Measurements from ENCODE around the gene CATSPER4. TPM values are rescaled to one million over a fixed set of nuclear protein-coding genes. Genes with fewer than 3 reads are reported as not detected.

Gene CATSPER4
- total and polyA plus RNA-seq, 11 donors = not detected

GRCh38 chr1:26237230-26237966 lies 47.0 kb downstream of the CATSPER4 start:
- intact Hi-C loops (cut with DNase I) = loop anchor here in 5 of 10 donors (10.0 kb wide), 2 partner anchors 133 to 203 kb away; no protein-coding TSS in a partner anchor
- ATAC-seq (no peak), DNase-seq (no peak)
- H3K36me3 ChIP-seq = peaks cover 0 to 18% (median 0%) of the 10 kb centered on the region in 9 donors
- WGBS, 4 donors = 50 to 66% (median 60%) methylated on average over 6 of the region's 6 CpGs
- no peaks in the 10 kb centered on the region for H3K9me3 ChIP-seq
- TF ChIP-seq POLR2A (IDR thresholded peaks at IDR 0.05) = no peak
- no peak for TF ChIP-seq CTCF (IDR thresholded peaks at IDR 0.05)
- H3K4me3 ChIP-seq = no peak overlapping the region
- H3K27ac ChIP-seq = peak overlapping the region in 10 of 12 donors; percentile 15 to 68 (median 42)
- no peaks in the 10 kb centered on the region for H3K27me3 ChIP-seq
- H3K4me1 ChIP-seq = peaks cover 0 to 37% (median 13%) of the 10 kb centered on the region in 12 donors

- H3K9me3 ChIP-seq = no peaks in the 10 kb centered on the region
- intact Hi-C loops (cut with DNase I) = loop anchor here in 5 of 10 donors (10.0 kb wide), 2 partner anchors 135 to 205 kb away; no protein-coding TSS in a partner anchor
- peak overlapping the region in 2 of 12 donors; percentile 6 to 36 for H3K27ac ChIP-seq
- TF ChIP-seq POLR2A (IDR thresholded peaks at IDR 0.05) (no peak), CTCF (IDR thresholded peaks at IDR 0.05) (no peak)
- no peak for ATAC-seq
- no peak overlapping the region for H3K4me3 ChIP-seq
- H3K27me3 ChIP-seq = no peaks in the 10 kb centered on the region
- H3K4me1 ChIP-seq = peaks cover 0 to 30% (median 10%) of the 10 kb centered on the region in 12 donors
- DNase-seq = no peak
- H3K36me3 ChIP-seq = peaks cover 0 to 32% (median 10%) of the 10 kb centered on the region in 9 donors
- WGBS, 4 donors = 60 to 69% (median 66%) methylated on average over 4 of the region's 4 CpGs
These were observed 49.5 kb downstream of the CATSPER4 start for GRCh38 chr1:26239936-26240335.

Other genes starting within 250 kb of the CATSPER4 start
- 10 to 100 TPM in 4 of 9 donors, 1 to 10 TPM in 5; 5.8 to 18.6 (median 9.7) TPM for gene PAFAH2, start 192.5 kb upstream of the CATSPER4 start, total RNA-seq
- gene PAFAH2, start 192.5 kb upstream of the CATSPER4 start, polyA plus RNA-seq = 1 to 10 TPM; 5.9 to 7.6 TPM
- 10 to 100 TPM in 2 of 9 donors, 1 to 10 TPM in 7; 1.8 to 17.5 (median 4.1) TPM for gene EXTL1, start 168.8 kb upstream of the CATSPER4 start, total RNA-seq
- gene EXTL1, start 168.8 kb upstream of the CATSPER4 start, polyA plus RNA-seq = 1 to 10 TPM; 1.2 to 5.7 TPM
- gene SLC30A2, start 144.5 kb upstream of the CATSPER4 start, total RNA-seq = 10 to 100 TPM in 4 of 9 donors, 1 to 10 TPM in 5; 2.9 to 18.0 (median 6.5) TPM
- 1 to 10 TPM; 3.4 to 3.7 TPM for gene SLC30A2, start 144.5 kb upstream of the CATSPER4 start, polyA plus RNA-seq
- gene TRIM63, start 123.0 kb upstream of the CATSPER4 start, total RNA-seq = 100 to 1,000 TPM; 136 to 598 (median 196) TPM
- gene TRIM63, start 123.0 kb upstream of the CATSPER4 start, polyA plus RNA-seq = 100 to 1,000 TPM; 277 to 444 TPM
- 1 to 10 TPM; 3.9 to 9.3 (median 6.0) TPM for gene PDIK1L, start 78.8 kb upstream of the CATSPER4 start, total RNA-seq
- 1 to 10 TPM; 2.1 to 2.7 TPM for gene PDIK1L, start 78.8 kb upstream of the CATSPER4 start, polyA plus RNA-seq
- gene FAM110D, start 31.5 kb upstream of the CATSPER4 start, total RNA-seq = 1 to 10 TPM; 2.5 to 6.5 (median 3.2) TPM
- gene FAM110D, start 31.5 kb upstream of the CATSPER4 start, polyA plus RNA-seq = 1 to 10 TPM; 2.2 to 3.7 TPM
- not detected for gene C1orf232, start 21.6 kb upstream of the CATSPER4 start, total RNA-seq
- gene C1orf232, start 21.6 kb upstream of the CATSPER4 start, polyA plus RNA-seq = not detected
- gene ZNF593, start 20.7 kb upstream of the CATSPER4 start, total RNA-seq = 10 to 100 TPM; 13.7 to 36.8 (median 21.0) TPM
- gene ZNF593, start 20.7 kb upstream of the CATSPER4 start, polyA plus RNA-seq = 100 to 1,000 TPM in 1 of 2 donors, 10 to 100 TPM in 1; 43.1 to 147 TPM
- gene ZNF593OS, start 18.8 kb upstream of the CATSPER4 start, total RNA-seq = not detected
- gene ZNF593OS, start 18.8 kb upstream of the CATSPER4 start, polyA plus RNA-seq = not detected
- 1 to 10 TPM in 7 of 9 donors, under 1 TPM in 1, not detected in 1; 0.60 to 3.4 (median 1.4) TPM for gene CNKSR1, start 13.1 kb upstream of the CATSPER4 start, total RNA-seq
- 1 to 10 TPM in 1 of 2 donors, under 1 TPM in 1; 0.80 to 1.6 TPM for gene CNKSR1, start 13.1 kb upstream of the CATSPER4 start, polyA plus RNA-seq
- gene CEP85, start 43.6 kb downstream of the CATSPER4 start, total RNA-seq = 100 to 1,000 TPM in 2 of 9 donors, 10 to 100 TPM in 7; 28.6 to 180 (median 48.7) TPM
- 10 to 100 TPM; 13.4 to 22.7 TPM for gene CEP85, start 43.6 kb downstream of the CATSPER4 start, polyA plus RNA-seq
- gene SH3BGRL3, start 89.5 kb downstream of the CATSPER4 start, total RNA-seq = 100 to 1,000 TPM in 1 of 9 donors, 10 to 100 TPM in 8; 22.4 to 234 (median 40.0) TPM
- 100 to 1,000 TPM in 1 of 2 donors, 10 to 100 TPM in 1; 43.8 to 119 TPM for gene SH3BGRL3, start 89.5 kb downstream of the CATSPER4 start, polyA plus RNA-seq
- 10 to 100 TPM in 3 of 9 donors, 1 to 10 TPM in 6; 3.7 to 17.2 (median 7.6) TPM for gene UBXN11, start 116.0 kb downstream of the CATSPER4 start, total RNA-seq
- 10 to 100 TPM in 1 of 2 donors, 1 to 10 TPM in 1; 9.0 to 12.2 TPM for gene UBXN11, start 116.0 kb downstream of the CATSPER4 start, polyA plus RNA-seq
- 10 to 100 TPM in 2 of 9 donors, 1 to 10 TPM in 6, not detected in 1; 1.6 to 89.9 (median 4.4) TPM for gene CD52, start 127.4 kb downstream of the CATSPER4 start, total RNA-seq
- gene CD52, start 127.4 kb downstream of the CATSPER4 start, polyA plus RNA-seq = 10 to 100 TPM in 1 of 2 donors, 1 to 10 TPM in 1; 9.9 to 26.1 TPM
- under 1 TPM in 2 of 9 donors, not detected in 7; 0.25 to 0.45 TPM for gene CRYBG2, start 163.5 kb downstream of the CATSPER4 start, total RNA-seq
- gene CRYBG2, start 163.5 kb downstream of the CATSPER4 start, polyA plus RNA-seq = not detected
- 1 to 10 TPM in 1 of 9 donors, under 1 TPM in 2, not detected in 6; 0.28 to 1.2 (median 0.48) TPM for gene ZNF683, start 182.1 kb downstream of the CATSPER4 start, total RNA-seq
- gene ZNF683, start 182.1 kb downstream of the CATSPER4 start, polyA plus RNA-seq = under 1 TPM in 1 of 2 donors, not detected in 1; 0.04 TPM
- gene LIN28A, start 220.2 kb downstream of the CATSPER4 start, total RNA-seq = under 1 TPM in 1 of 9 donors, not detected in 8; 0.15 TPM
- not detected for gene LIN28A, start 220.2 kb downstream of the CATSPER4 start, polyA plus RNA-seq
- 10 to 100 TPM; 14.1 to 45.0 (median 29.9) TPM for gene DHDDS, start 241.7 kb downstream of the CATSPER4 start, total RNA-seq
- gene DHDDS, start 241.7 kb downstream of the CATSPER4 start, polyA plus RNA-seq = 10 to 100 TPM; 22.0 to 44.6 TPM

Data from heart left ventricle (tissue), 16 donors.